ENCODE results near the gene MKRN1.
"Not testable (repeated sequence)": the region's sequence is repeated elsewhere in the genome, so short reads cannot be mapped to it uniquely, and the experiment has no call there.

Gene MKRN1

GRCh38 chr7:140439359-140439758 lies 39.9 kb downstream of the MKRN1 start:
- DNase-seq (ENCODE audit: low read depth) = no peak

GRCh38 chr7:140435252-140435895 lies 43.9 kb downstream of the MKRN1 start:
- no peak for DNase-seq (ENCODE audit: low read depth)

GRCh38 chr7:140433396-140433795 lies 45.9 kb downstream of the MKRN1 start:
- DNase-seq (ENCODE audit: low read depth) = no peak

- DNase-seq (ENCODE audit: low read depth) = no peak
These were observed 53.2 kb downstream of the MKRN1 start for GRCh38 chr7:140426130-140426529.

- no peak for DNase-seq (ENCODE audit: low read depth)
These were observed 53.6 kb downstream of the MKRN1 start for GRCh38 chr7:140425718-140426117.

GRCh38 chr7:140423501-140423900 lies 55.8 kb downstream of the MKRN1 start:
- no peak for DNase-seq (ENCODE audit: low read depth)

GRCh38 chr7:140421521-140421920 lies 57.8 kb downstream of the MKRN1 start:
- no peak for DNase-seq (ENCODE audit: low read depth)

- DNase-seq (ENCODE audit: low read depth) = no peak
These were observed 60.7 kb downstream of the MKRN1 start for GRCh38 chr7:140418653-140419052.

GRCh38 chr7:140418156-140418472 lies 61.2 kb downstream of the MKRN1 start:
- DNase-seq (ENCODE audit: low read depth) = not testable (repeated sequence)

- DNase-seq (ENCODE audit: low read depth) = no peak
These were observed 61.7 kb downstream of the MKRN1 start for GRCh38 chr7:140417456-140418155.

GRCh38 chr7:140416560-140416959 lies 62.7 kb downstream of the MKRN1 start:
- DNase-seq (ENCODE audit: low read depth) = no peak

GRCh38 chr7:140415816-140416215 lies 63.5 kb downstream of the MKRN1 start:
- not testable (repeated sequence) for DNase-seq (ENCODE audit: low read depth)

- DNase-seq (ENCODE audit: low read depth) = no peak
These were observed 63.9 kb downstream of the MKRN1 start for GRCh38 chr7:140415361-140415760.

- no peak for DNase-seq (ENCODE audit: low read depth)
These were observed 74.7 kb downstream of the MKRN1 start for GRCh38 chr7:140404565-140405065.

- peak; percentile 24 for DNase-seq (ENCODE audit: low read depth)
These were observed 75.3 kb downstream of the MKRN1 start, which contains the start of gene RAB19 for GRCh38 chr7:140403878-140404564. Gene RAB19 (plus strand): TSS chr7:140404058. CDS start chr7:140407647, 3,589 bp downstream.

Measured in T follicular helper cell (primary cell).